ENCODE data around the gene NTF3.
"Not testable (repeated sequence)": the region's sequence is repeated elsewhere in the genome, so short reads cannot be mapped to it uniquely, and the experiment has no call there.

Gene NTF3

DNA sequence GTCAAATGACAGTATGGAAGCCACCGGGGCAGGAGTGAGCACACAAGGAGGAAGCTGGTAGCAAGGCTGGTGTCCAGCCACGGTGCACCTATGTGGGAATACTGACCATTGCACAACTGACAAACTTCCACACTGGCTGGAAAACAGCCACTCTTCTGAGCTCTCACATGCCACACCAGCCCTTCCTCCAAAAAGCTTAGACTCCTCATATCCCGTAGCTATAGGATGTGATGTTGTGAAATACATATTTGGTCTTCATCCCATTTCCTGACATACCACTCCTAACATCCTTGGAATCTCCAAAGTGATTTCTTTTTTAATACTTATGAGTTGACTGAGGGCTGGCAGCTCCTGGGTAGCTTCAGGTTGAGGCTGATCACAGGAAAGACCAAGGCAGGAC is 103.6 kb downstream of the NTF3 start:
- no peak for DNase-seq (ENCODE audit: low read depth)
- TF ChIP-seq, protein P1, sequence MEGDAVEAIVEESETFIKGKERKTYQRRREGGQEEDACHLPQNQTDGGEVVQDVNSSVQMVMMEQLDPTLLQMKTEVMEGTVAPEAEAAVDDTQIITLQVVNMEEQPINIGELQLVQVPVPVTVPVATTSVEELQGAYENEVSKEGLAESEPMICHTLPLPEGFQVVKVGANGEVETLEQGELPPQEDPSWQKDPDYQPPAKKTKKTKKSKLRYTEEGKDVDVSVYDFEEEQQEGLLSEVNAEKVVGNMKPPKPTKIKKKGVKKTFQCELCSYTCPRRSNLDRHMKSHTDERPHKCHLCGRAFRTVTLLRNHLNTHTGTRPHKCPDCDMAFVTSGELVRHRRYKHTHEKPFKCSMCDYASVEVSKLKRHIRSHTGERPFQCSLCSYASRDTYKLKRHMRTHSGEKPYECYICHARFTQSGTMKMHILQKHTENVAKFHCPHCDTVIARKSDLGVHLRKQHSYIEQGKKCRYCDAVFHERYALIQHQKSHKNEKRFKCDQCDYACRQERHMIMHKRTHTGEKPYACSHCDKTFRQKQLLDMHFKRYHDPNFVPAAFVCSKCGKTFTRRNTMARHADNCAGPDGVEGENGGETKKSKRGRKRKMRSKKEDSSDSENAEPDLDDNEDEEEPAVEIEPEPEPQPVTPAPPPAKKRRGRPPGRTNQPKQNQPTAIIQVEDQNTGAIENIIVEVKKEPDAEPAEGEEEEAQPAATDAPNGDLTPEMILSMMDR (IDR thresholded peaks at IDR 0.05; ENCODE audit: control insufficient read depth, extremely low read depth, insufficient read depth) = no peak
- no peak overlapping the region for H3K4me3 ChIP-seq (ENCODE audit: low read depth, low read length)

DNA sequence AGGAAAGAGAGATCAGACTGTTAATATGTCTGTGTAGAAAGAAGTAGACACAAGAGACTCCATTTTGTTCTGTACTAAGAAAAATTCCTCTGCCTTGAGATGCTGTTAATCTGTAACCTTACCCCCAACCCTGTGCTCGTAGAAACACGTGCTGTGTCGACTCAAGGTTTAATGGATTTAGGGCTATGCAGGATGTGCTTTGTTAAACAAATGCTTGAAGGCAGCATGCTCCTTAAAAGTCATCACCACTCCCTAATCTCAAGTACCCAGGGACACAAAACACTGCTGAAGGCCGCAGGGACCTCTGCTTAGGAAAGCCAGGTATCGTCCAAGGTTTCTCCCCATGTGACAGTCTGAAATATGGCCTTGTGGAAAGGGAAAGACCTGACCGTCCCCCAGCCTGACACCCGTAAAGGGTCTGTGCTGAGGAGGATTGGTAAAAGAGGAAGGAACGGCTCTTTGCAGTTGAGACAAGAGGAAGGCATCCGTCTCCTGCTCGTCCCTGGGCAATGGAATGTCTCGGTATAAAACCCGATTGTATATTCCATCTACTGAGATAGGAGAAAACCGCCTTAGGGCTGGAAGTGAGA is 105.2 kb downstream of the NTF3 start:
- H3K4me3 ChIP-seq (ENCODE audit: low read depth, low read length); DNase-seq (ENCODE audit: low read depth): not testable (repeated sequence)

- TF ChIP-seq, protein P1 (IDR thresholded peaks at IDR 0.05; ENCODE audit: control insufficient read depth, extremely low read depth, insufficient read depth) = no peak
- no peak for DNase-seq (ENCODE audit: low read depth)
- no peak overlapping the region for H3K4me3 ChIP-seq (ENCODE audit: low read depth, low read length)
Observed at GRCh38 chr12:5537771-5538170, 105.9 kb downstream of the NTF3 start.

Measured in LNCaP clone FGC (cell line).